Stomach (tissue), 9 donors: ENCODE measurements around the gene PRX. TPM values are rescaled to one million over a fixed set of nuclear protein-coding genes. Genes with fewer than 3 reads are reported as not detected.

Source experiments
- DNase-seq, 2 donors: peaks; one replicate each; pipeline versions ENCODE4 v3.0.0 to v3.0.0-alpha.2; 2013 to 2019
- H3K27ac ChIP-seq, 5 donors: fragments of 200-600 bp in 4 of 5; sonication (generic) in 4 of 5; one replicate each; pipeline ENCODE4 v1.5.1; 2013 to 2019; ENCODE audit warnings: mild to moderate bottlenecking in 1 of 5, moderate library complexity in 1 of 5
- H3K27me3 ChIP-seq, 3 donors: fragments of 200-600 bp; sonication (generic); one replicate each; pipeline ENCODE4 v1.5.1; 2017 to 2019; ENCODE audit warnings: mixed run types in 1 of 3
- H3K36me3 ChIP-seq, 4 donors: fragments of 200-600 bp; sonication (generic); 1 replicate in 3 of 4; 2 replicates in 1 of 4; pipeline ENCODE4 v1.5.1; 2016 to 2019
- H3K4me1 ChIP-seq, 4 donors: fragments of 200-600 bp; sonication (generic); one replicate each; pipeline ENCODE4 v1.5.1; 2016 to 2019
- H3K4me3 ChIP-seq, 4 donors: fragments of 200-600 bp; sonication (generic) in 3 of 4; one replicate each; pipeline ENCODE4 v1.5.1; 2016 to 2019; ENCODE audit warnings: mild to moderate bottlenecking in 1 of 4
- H3K9me3 ChIP-seq, 4 donors: fragments of 200-600 bp; sonication (generic); one replicate each; pipeline ENCODE4 v1.5.1; 2016 to 2019
- EP300 ChIP-seq: sonication (generic); formaldehyde crosslinking; IDR thresholded peaks from one replicate; pipeline ENCODE4 v1.6.1; 2017; ENCODE audit warnings: antibody characterized with exemption
- POLR2A ChIP-seq, 4 donors: fragments of 450-650 bp; IDR thresholded peaks; one replicate each; pipeline ENCODE4 v1.6.1; 2016; ENCODE audit warnings: antibody characterized with exemption in 4 of 4, control low read depth in 2 of 4, mild to moderate bottlenecking in 1 of 4, moderate library complexity in 1 of 4
- POLR2AphosphoS5 ChIP-seq, 3 donors: sonication (generic); formaldehyde crosslinking; IDR thresholded peaks; one replicate each; pipeline ENCODE4 v1.6.1; 2016; ENCODE audit warnings: antibody characterized with exemption in 3 of 3
- WGBS, 5 donors: extraction: QIAGEN DNeasy Blood & Tissue Kit in 3 of 5; methylation state at CpG; one replicate each; pipeline versions ENCODE4 v1.1.5 to v1.1.7; 2013 to 2018; 5-methylcytosine and 5-hydroxymethylcytosine counted together
- intact Hi-C: fragments of 100-400 bp; cut with DNase I; formaldehyde crosslinking; loops from one replicate; pipeline ENCODE4 v1.15.1; 2023; ENCODE audit warnings: low total_unique reads
- polyA plus RNA-seq, 3 donors: library from polyadenylated mRNA; stranded (reverse); fragments of 200-250 nt; gene quantifications; one replicate each; pipeline ENCODE4 v1.2.3, GENCODE V29; 2013
- total RNA-seq, 5 donors: library from RNA; depleted of rRNA; stranded (reverse); fragments of >200 nt; gene quantifications; one replicate each; pipeline versions ENCODE4 v1.1.0 to v1.2.3, GENCODE V29; 2014 to 2016
- TF ChIP-seq, protein P1 (sequence below), 7 experiments: fragments of 450-650 bp in 4 of 7; fragments of 200-600 bp in 3 of 7; sonication (generic) in 3 of 7; IDR thresholded peaks; one replicate each; pipeline ENCODE4 v1.5.1; 2016 to 2019; ENCODE audit warnings: antibody characterized with exemption in 7 of 7, control low read depth in 2 of 7, mild to moderate bottlenecking in 1 of 7
- donor health status: healthy with polysubstance abuse.
- donor health status: Bipolar disorder and iron deficiency.
- donor health status: healthy.

The PRX gene
- total and polyA plus RNA-seq, 8 donors: 1.6 to 8.6 (median 4.3) TPM; not detected in 1

- H3K36me3 ChIP-seq: peaks cover 16 to 74% (median 58%) of the 10 kb centered on the region in 4 donors
- WGBS, 5 donors: 74 to 87% (median 78%) methylated on average over 4 of the region's 4 CpGs
Measured at GRCh38 chr19:40450664-40451063, 37.5 kb upstream of the PRX start.

GRCh38 chr19:40449506-40449905 is 36.3 kb upstream of the PRX start:
- H3K4me1 ChIP-seq: peaks cover 6 to 23% (median 14%) of the 10 kb centered on the region in 4 donors
- H3K36me3 ChIP-seq: peaks cover 16 to 62% (median 47%) of the 10 kb centered on the region in 4 donors
- no peak overlapping the region for H3K4me3 ChIP-seq
- intact Hi-C loops: no loop called here
- no peak overlapping the region for H3K27ac ChIP-seq
- H3K27me3 ChIP-seq: no peaks in the 10 kb centered on the region
- no peaks in the 10 kb centered on the region for H3K9me3 ChIP-seq
- TF ChIP-seq, protein P1, sequence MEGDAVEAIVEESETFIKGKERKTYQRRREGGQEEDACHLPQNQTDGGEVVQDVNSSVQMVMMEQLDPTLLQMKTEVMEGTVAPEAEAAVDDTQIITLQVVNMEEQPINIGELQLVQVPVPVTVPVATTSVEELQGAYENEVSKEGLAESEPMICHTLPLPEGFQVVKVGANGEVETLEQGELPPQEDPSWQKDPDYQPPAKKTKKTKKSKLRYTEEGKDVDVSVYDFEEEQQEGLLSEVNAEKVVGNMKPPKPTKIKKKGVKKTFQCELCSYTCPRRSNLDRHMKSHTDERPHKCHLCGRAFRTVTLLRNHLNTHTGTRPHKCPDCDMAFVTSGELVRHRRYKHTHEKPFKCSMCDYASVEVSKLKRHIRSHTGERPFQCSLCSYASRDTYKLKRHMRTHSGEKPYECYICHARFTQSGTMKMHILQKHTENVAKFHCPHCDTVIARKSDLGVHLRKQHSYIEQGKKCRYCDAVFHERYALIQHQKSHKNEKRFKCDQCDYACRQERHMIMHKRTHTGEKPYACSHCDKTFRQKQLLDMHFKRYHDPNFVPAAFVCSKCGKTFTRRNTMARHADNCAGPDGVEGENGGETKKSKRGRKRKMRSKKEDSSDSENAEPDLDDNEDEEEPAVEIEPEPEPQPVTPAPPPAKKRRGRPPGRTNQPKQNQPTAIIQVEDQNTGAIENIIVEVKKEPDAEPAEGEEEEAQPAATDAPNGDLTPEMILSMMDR (IDR thresholded peaks at IDR 0.05): no peak
- TF ChIP-seq POLR2A (IDR thresholded peaks at IDR 0.05) (no peak), EP300 (no peak), POLR2AphosphoS5 (IDR thresholded peaks at IDR 0.05) (no peak)
- WGBS, 5 donors: 87 to 91% (median 91%) methylated on average over 4 of the region's 4 CpGs
- no peak for DNase-seq

More at GRCh38 chr19:40450664-40451063, 37.5 kb upstream of the PRX start:
- TF ChIP-seq, protein P1 (IDR thresholded peaks at IDR 0.05): no peak
- TF ChIP-seq POLR2A (IDR thresholded peaks at IDR 0.05): no peak
- TF ChIP-seq EP300: no peak
- TF ChIP-seq POLR2AphosphoS5 (IDR thresholded peaks at IDR 0.05): no peak
- Histone ChIP-seq H3K4me3 (no peak overlapping the region), H3K27ac (no peak overlapping the region), H3K9me3 (no peaks in the 10 kb centered on the region), H3K4me1 (peaks cover 0 to 13% (median 6%) of the 10 kb centered on the region in 4 donors), H3K27me3 (no peaks in the 10 kb centered on the region)
- DNase-seq: no peak
- intact Hi-C loops: no loop called here

DNA sequence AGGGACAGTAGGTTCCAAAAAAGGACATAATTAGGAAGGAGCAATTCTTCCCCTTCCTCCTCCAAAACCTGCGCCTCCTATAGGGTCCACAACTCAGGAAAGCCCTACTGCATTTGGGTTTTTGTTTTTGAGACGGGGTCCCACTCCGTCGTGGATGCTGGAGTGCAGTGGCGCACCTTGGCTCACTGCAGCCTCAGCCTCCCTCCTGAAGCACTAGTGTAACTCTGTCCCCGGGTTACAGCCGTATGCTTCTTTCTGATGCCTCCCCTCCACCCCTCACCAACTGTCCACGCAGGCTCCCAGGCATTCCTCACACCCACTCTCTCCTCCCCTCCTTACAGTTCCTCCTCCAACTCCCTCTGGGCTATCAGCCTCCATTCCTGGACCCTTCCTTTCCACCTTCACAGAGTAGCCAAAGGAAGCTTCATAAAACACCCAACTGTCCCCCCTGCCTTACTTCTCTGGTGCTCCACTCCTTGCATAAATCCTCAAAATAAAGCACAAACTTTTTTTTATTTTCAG is 33.1 kb upstream of the PRX start:
- Histone ChIP-seq H3K4me3 (no peak overlapping the region), H3K9me3 (no peaks in the 10 kb centered on the region), H3K27me3 (no peaks in the 10 kb centered on the region), H3K27ac (peak overlapping the region in 3 of 5 donors; percentile 92 to 98 (median 94)), H3K4me1 (peaks cover 20 to 32% (median 27%) of the 10 kb centered on the region in 4 donors), H3K36me3 (peaks cover 23 to 55% (median 49%) of the 10 kb centered on the region in 4 donors)
- DNase-seq: no peak
- WGBS, 5 donors: 69 to 82% (median 72%) methylated on average over 8 of the region's 8 CpGs
- intact Hi-C loops: no loop called here
- TF ChIP-seq, protein P1 (IDR thresholded peaks at IDR 0.05): no peak
- TF ChIP-seq POLR2AphosphoS5 (IDR thresholded peaks at IDR 0.05) (no peak), EP300 (no peak), POLR2A (IDR thresholded peaks at IDR 0.05) (no peak)

GRCh38 chr19:40445780-40446262 is 32.6 kb upstream of the PRX start:
- no peaks in the 10 kb centered on the region for H3K27me3 ChIP-seq
- WGBS, 5 donors: 35 to 54% (median 51%) methylated on average over 9 of the region's 9 CpGs
- DNase-seq: peak in 1 of 2 donors; percentile 83
- TF ChIP-seq, protein P1 (IDR thresholded peaks at IDR 0.05): no peak
- TF ChIP-seq POLR2AphosphoS5 (IDR thresholded peaks at IDR 0.05) (no peak), EP300 (no peak), POLR2A (IDR thresholded peaks at IDR 0.05) (no peak)
- no peaks in the 10 kb centered on the region for H3K9me3 ChIP-seq
- intact Hi-C loops: no loop called here
- no peak overlapping the region for H3K4me3 ChIP-seq
- peaks cover 20 to 37% (median 32%) of the 10 kb centered on the region in 4 donors for H3K4me1 ChIP-seq
- H3K27ac ChIP-seq: peak overlapping the region; percentile 92 to 100 (median 98)
- peaks cover 23 to 55% (median 49%) of the 10 kb centered on the region in 4 donors for H3K36me3 ChIP-seq
